ENCODE data around the gene DMRTB1. TPM values are rescaled to one million over a fixed set of nuclear protein-coding genes. Genes with fewer than 3 reads are reported as not detected.
A peak's percentile ranks its signal among the peaks of the same experiment; 100 is the strongest.

DMRTB1 gene
- total and polyA plus RNA-seq, 2 of the 8 experiments (the other 6 are each of a cell fraction or from before 2014, with no cell fraction given) = 0.06 to 0.35 TPM

DNA sequence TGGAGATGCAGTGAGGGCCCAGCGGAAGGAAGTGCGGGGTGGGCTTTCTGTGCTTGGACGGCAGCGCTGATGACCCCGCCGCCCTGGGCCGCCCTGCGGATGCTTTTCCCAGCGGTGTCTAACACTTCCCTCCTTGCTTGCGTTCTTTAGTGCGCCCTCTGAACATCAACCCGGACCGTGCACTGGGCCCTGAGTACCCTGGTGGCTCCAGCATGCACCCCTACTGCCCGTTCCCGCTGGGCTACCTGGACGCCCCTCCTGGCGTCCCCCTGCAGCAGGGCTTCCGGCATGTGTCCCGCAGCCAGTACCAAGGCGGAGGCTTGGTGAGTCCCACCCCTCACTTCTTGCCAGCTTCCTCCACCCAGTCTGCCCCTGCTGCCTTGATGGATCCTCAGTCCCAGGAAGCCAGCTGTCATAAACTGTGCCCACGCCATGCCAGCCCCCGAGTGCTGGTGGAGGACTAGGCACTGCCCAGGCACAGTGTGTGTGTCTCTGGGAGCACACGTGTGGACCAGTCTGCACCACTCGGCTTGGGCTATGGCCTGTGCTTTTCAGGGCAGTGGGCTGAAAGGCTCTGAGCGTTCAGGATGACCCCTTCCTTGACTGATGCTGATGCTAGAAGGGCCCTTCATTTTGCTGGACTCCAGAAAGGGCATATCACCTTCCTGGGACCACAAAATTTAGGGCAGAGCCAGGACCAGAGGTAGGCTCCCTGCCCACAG is 2.3 kb downstream of the DMRTB1 start:
- POLR2A ChIA-PET (ENCODE audit: partially characterized antibody) = interaction anchor here (1.1 to 1.7 kb wide), 2 partner anchors 13 to 30 kb away, joined by 3 to 4 read pairs; no protein-coding TSS in a partner anchor
- Histone ChIP-seq H2AK5ac (ENCODE audit: low read depth, low read length) (no peak overlapping the region), H2BK20ac (ENCODE audit: low read length) (peak overlapping the region; percentile 90; the same call in 1 of the 2 replicates), H3K4me2 (ENCODE audit: insufficient read depth in 1 of 2, low read depth in 2 of 2, low read length in 2 of 2) (no peak overlapping the region), H3K56ac (replicated peaks; ENCODE audit: insufficient read length, low read depth, low read length) (no peak overlapping the region), H3K79me1 (ENCODE audit: low read depth, low read length) (no peaks in the 10 kb centered on the region), H2BK15ac (ENCODE audit: low read length) (peak overlapping the region; percentile 72; the same call in 1 of the 2 replicates), H3K4me3 (ENCODE audit: extremely low read depth in 1 of 4, insufficient read depth in 2 of 4, low read depth in 3 of 4, low read length in 4 of 4) (no peak overlapping the region), H4K20me1 (replicated peaks in 1 of 2; ENCODE audit: control insufficient read depth in 1 of 2, insufficient read depth in 2 of 2, low read length in 2 of 2) (no peaks in the 10 kb centered on the region), H3K79me2 (ENCODE audit: control insufficient read depth in 1 of 2, insufficient read depth in 2 of 2, low read length in 2 of 2) (no peaks in the 10 kb centered on the region), H4K8ac (ENCODE audit: extremely low read depth, insufficient read depth, low read length) (no peak overlapping the region; the same call in 1 of the 2 replicates), H3K9me3 (ENCODE audit: insufficient read depth in 2 of 2, low read depth in 1 of 2, low read length in 1 of 2) (peaks cover 0 to 2% of the 10 kb centered on the region in 2 experiments; a peak in 1 of 4 replicates), H4K5ac (ENCODE audit: insufficient read length, low read depth, low read length) (no peak overlapping the region), H3K27ac (ENCODE audit: low read depth, low read length) (no peak overlapping the region), H3K14ac (ENCODE audit: insufficient read length) (no peak overlapping the region), H3K23ac (ENCODE audit: insufficient read length) (no peak overlapping the region), H3K4me1 (replicated peaks in 1 of 4; ENCODE audit: control insufficient read depth in 3 of 4, insufficient read depth in 4 of 4, low read length in 3 of 4) (no peaks in the 10 kb centered on the region; a peak in 3 of 7 replicates), H3K18ac (ENCODE audit: extremely low read depth, low read length) (peak overlapping the region; percentile 48; the same call in 1 of the 2 replicates), H2BK5ac (ENCODE audit: low read depth, low read length) (peak overlapping the region; percentile 44; the same call in 1 of the 2 replicates), H3K27me3 (replicated peaks in 1 of 4; ENCODE audit: control insufficient read depth in 3 of 4, extremely low read depth in 1 of 4, insufficient read depth in 3 of 4, low read length in 3 of 4) (peaks cover 0 to 4% (median 0%) of the 10 kb centered on the region in 4 experiments; a peak in 1 of 7 replicates), H2BK12ac (ENCODE audit: low read depth, low read length) (peak overlapping the region; percentile 60; the same call in 1 of the 2 replicates), H3K9ac (replicated peaks in 1 of 4; ENCODE audit: extremely low read depth in 1 of 4, low read depth in 3 of 4, low read length in 3 of 4) (no peak overlapping the region), H3K36me3 (ENCODE audit: control insufficient read depth in 2 of 4, insufficient read depth in 4 of 4, low read length in 3 of 4) (no peaks in the 10 kb centered on the region), H4K91ac (replicated peaks; ENCODE audit: insufficient read length, low read length) (peak overlapping the region; percentile 56), H3K23me2 (ENCODE audit: low read depth, low read length) (no peaks in the 10 kb centered on the region), H2AFZ (ENCODE audit: low read length) (no peak overlapping the region), H2BK120ac (replicated peaks; ENCODE audit: low read depth, low read length) (no peak overlapping the region), H3K4ac (replicated peaks; ENCODE audit: insufficient read length, low read depth, low read length) (no peak overlapping the region)
- DNase-seq (ENCODE audit: low read depth in 1 of 2, low spot score in 2 of 2) = no peak
- 94% methylated on average over 25 of the region's 25 CpGs; no CpG with 5 or more reads in 1 of the 2 experiments for WGBS, 2 experiments (ENCODE audit: extremely low coverage in 1 of 2, insufficient coverage in 1 of 2, insufficient read length in 1 of 2, insufficient replicate concordance in 2 of 2, low coverage in 1 of 2, low lambda C conversion rate in 2 of 2, missing lambda C conversion rate in 1 of 2)
- no peak for FAIRE-seq
- CTCF ChIA-PET (ENCODE audit: partially characterized antibody) = interaction anchor here (0.7 to 16.5 kb wide), 4 partner anchors 6 to 24 kb away, joined by 4 to 248 read pairs (median 134); partner anchors contain the start of gene DMRTB1
